K562 (cell line): Measurements from ENCODE around the gene CROCC2. TPM values are rescaled to one million over a fixed set of nuclear protein-coding genes. Genes with fewer than 3 reads are reported as not detected.

ENCODE experiments used
- ATAC-seq: fragments of 200-7000 bp; cut with Tn5 transposase; 3 replicates; pipeline ENCODE4 v1.9.1; 2020; ENCODE audit warnings: moderate library complexity
- BruUV-seq: library from RNA; stranded (reverse); fragments of 400-500 nt; replicated peaks from 2 replicates; lab custom pipeline; 2021; lab: Mats Ljungman, UMichigan
- CTCF ChIA-PET: fragments of 300-600 bp; formaldehyde crosslinking; extraction: SDS; loops from one replicate; lab custom pipeline; 2021; ENCODE audit warnings: low intra/inter-chr PET ratio; lab: Yijun Ruan, JAX
- POLR2A ChIA-PET: fragments of 300-600, 350-650 bp; sonication (Branson Sonifier 250); formaldehyde crosslinking; extraction: SDS; loops from one replicate; lab custom pipeline; 2021; ENCODE audit warnings: antibody characterized with exemption, inconsistent platforms; lab: Yijun Ruan, JAX
- DNase-seq, 4 experiments: peaks; one replicate each; pipeline versions ENCODE4 v3.0.0 to v3.0.0-alpha.2; 2011 to 2018; ENCODE audit warnings: low spot score in 3 of 4, mixed read lengths in 3 of 4; ENCODE audit errors: extremely low read depth in 1 of 4
- FAIRE-seq: peaks from 2 replicates; lab custom pipeline; 2011; peaks lifted over from hg19 to GRCh38; lab: Jason Lieb, UNC
- H2AFZ ChIP-seq: 2 replicates; pipeline ENCODE4 v1.6.0; 2011; ENCODE audit warnings: low read depth, low read length, control low read depth, inconsistent platforms
- H3K27ac ChIP-seq: fragments of 200-600 bp; 3 replicates; pipeline ENCODE4 v1.8.0; 2011; ENCODE audit warnings: low read depth, mild to moderate bottlenecking, control low read depth, inconsistent platforms, low read length, moderate library complexity, mixed read lengths; ENCODE audit errors: extremely low read depth
- H3K27me3 ChIP-seq, 2 experiments: fragments of 300-600 bp in 1 of 2; 2 replicates in 1 of 2; 3 replicates in 1 of 2; pipeline versions ENCODE4 v1.6.0 to v1.8.0; 2011; ENCODE audit warnings: inconsistent platforms in 2 of 2, low read length in 2 of 2, mild to moderate bottlenecking in 1 of 2, mixed read lengths in 1 of 2, moderate library complexity in 1 of 2; ENCODE audit not compliant: control insufficient read depth in 2 of 2, insufficient read depth in 2 of 2
- H3K36me3 ChIP-seq: fragments of 300-600 bp; 3 replicates; pipeline ENCODE4 v1.8.0; 2011; ENCODE audit warnings: mild to moderate bottlenecking, low read length, inconsistent platforms; ENCODE audit not compliant: control insufficient read depth, insufficient read depth
- H3K4me1 ChIP-seq, 2 experiments: fragments of 200-600 bp in 1 of 2; replicated peaks in 1 of 2; 2 replicates in 1 of 2; 3 replicates in 1 of 2; pipeline versions ENCODE4 v1.5.1 to v1.8.0; 2011; ENCODE audit warnings: inconsistent platforms in 2 of 2, low read length in 2 of 2, mild to moderate bottlenecking in 1 of 2, mixed read lengths in 1 of 2, moderate library complexity in 1 of 2; ENCODE audit not compliant: control insufficient read depth in 2 of 2, insufficient read depth in 2 of 2
- H3K4me2 ChIP-seq: 2 replicates; pipeline ENCODE4 v1.6.1; 2011; ENCODE audit warnings: low read length, control low read depth, inconsistent platforms, mixed read lengths; ENCODE audit not compliant: insufficient read depth
- H3K4me3 ChIP-seq: fragments of 200-600 bp; sonication (generic), shearing (Covaris generic); 2 replicates; pipeline ENCODE4 v1.5.1; 2016; ENCODE audit warnings: control low read depth, inconsistent platforms
- H3K79me2 ChIP-seq: fragments of 200-600 bp; 3 replicates; pipeline ENCODE4 v1.8.0; 2011; ENCODE audit warnings: low read length, inconsistent platforms; ENCODE audit not compliant: control insufficient read depth, insufficient read depth
- H3K9ac ChIP-seq, 2 experiments: 2 replicates each; pipeline versions ENCODE4 v1.6.0 to v1.6.1; 2011; ENCODE audit warnings: low read depth in 2 of 2, low read length in 2 of 2, control low read depth in 1 of 2, inconsistent platforms in 1 of 2, mild to moderate bottlenecking in 1 of 2, mixed read lengths in 1 of 2; ENCODE audit not compliant: insufficient read depth in 1 of 2
- H3K9me1 ChIP-seq: one replicate; pipeline ENCODE4 v1.6.0; 2011; ENCODE audit warnings: inconsistent platforms, mild to moderate bottlenecking, low read length, moderate library complexity; ENCODE audit not compliant: control insufficient read depth, insufficient read depth
- H3K9me3 ChIP-seq: replicated peaks from 2 replicates; pipeline ENCODE4 v1.5.1; 2011; ENCODE audit warnings: low read depth, low read length, inconsistent platforms; ENCODE audit not compliant: control insufficient read depth, insufficient read depth
- H4K20me1 ChIP-seq: replicated peaks from 2 replicates; pipeline ENCODE4 v1.6.1; 2011; ENCODE audit warnings: low read length, inconsistent platforms, mixed read lengths; ENCODE audit not compliant: control insufficient read depth, insufficient read depth
- CHD4 ChIP-seq: fragments of 200-600 bp; sonication (generic); IDR thresholded peaks from 3 replicates; pipeline ENCODE4 v1.6.1; 2012; ENCODE audit warnings: low read depth, mild to moderate bottlenecking, mixed read lengths, low read length, inconsistent platforms; ENCODE audit not compliant: insufficient read depth, insufficient replicate concordance, poor library complexity, severe bottlenecking
- GABPB2 ChIP-seq: fragments of 250-450 bp; sonication (Bioruptor Pico); conservative IDR thresholded peaks from 2 replicates; pipeline ENCODE4 v1.5.1; 2021; ENCODE audit warnings: mild to moderate bottlenecking
- HDAC1 ChIP-seq, 2 experiments: fragments of 450-650 bp; IDR thresholded peaks; 2 replicates each; pipeline ENCODE4 v1.6.1; 2016 to 2017; ENCODE audit warnings: inconsistent platforms in 1 of 2, mild to moderate bottlenecking in 1 of 2, moderate library complexity in 1 of 2
- JUND ChIP-seq, 2 experiments: IDR thresholded peaks; 2 replicates in 1 of 2; 3 replicates in 1 of 2; pipeline ENCODE4 v1.6.1; 2011; ENCODE audit warnings: borderline replicate concordance in 2 of 2, low read depth in 2 of 2, low read length in 2 of 2, improper control_type of control experiment in 1 of 2, missing biosample characterization in 1 of 2, missing genetic modification characterization in 1 of 2, missing genetic modification reagents in 1 of 2
- NFE2L1 ChIP-seq: fragments of 450-650 bp; IDR thresholded peaks from 2 replicates; pipeline ENCODE4 v1.6.1; 2016; ENCODE audit warnings: missing genetic modification characterization, low read depth, mild to moderate bottlenecking, missing compliant biosample characterization, moderate library complexity, borderline replicate concordance
- SMC3 ChIP-seq: conservative IDR thresholded peaks from 2 replicates; pipeline ENCODE4 v1.6.1; 2011; ENCODE audit warnings: low read depth, low read length, improper control_type of control experiment; ENCODE audit not compliant: insufficient read depth
- SUPT5H ChIP-seq: fragments of 450-650 bp; IDR thresholded peaks from 2 replicates; pipeline ENCODE4 v1.6.1; 2016
- ZFP36 ChIP-seq: fragments of 150-350 bp; IDR thresholded peaks from 2 replicates; pipeline ENCODE4 v1.6.1; 2018; ENCODE audit warnings: low read length, low read depth; ENCODE audit not compliant: partially characterized antibody
- ZNF124 ChIP-seq: sonication (generic); formaldehyde crosslinking; IDR thresholded peaks from 2 replicates; pipeline ENCODE4 v1.8.1; 2022; ENCODE audit warnings: missing genetic modification reagents
- WGBS: fragments of 100-300 bp; shearing (Covaris generic); methylation state at CpG from one replicate; pipeline ENCODE4 v1.1.6; 2016; ENCODE audit warnings: low coverage, mixed read lengths; ENCODE audit not compliant: insufficient coverage; ENCODE audit errors: missing lambda C conversion rate; 5-methylcytosine and 5-hydroxymethylcytosine counted together
- in situ Hi-C: fragments of 300-500 bp; cut with MboI; formaldehyde crosslinking; loops from 4 replicates; pipeline ENCODE4 v1.15.0; 2018; ENCODE audit warnings: inconsistent platforms, mixed read lengths
- intact Hi-C: fragments of 100-400 bp; cut with micrococcal nuclease; formaldehyde crosslinking; loops from 2 replicates; pipeline ENCODE4 v1.14.2; 2022
- polyA plus RNA-seq, 8 experiments: library from polyadenylated mRNA; depleted of rRNA in 4 of 8; stranded (reverse) in 5 of 8; unstranded in 3 of 8; fragments of >200 nt; fragmentation: Nextera tagmentation in 2 of 8; fragmentation: Illumina TruSeq in 1 of 8; extraction: Ambion mirVana in 2 of 8; extraction: Trizol in 1 of 8; gene quantifications; 2 replicates each; pipeline versions ENCODE4 v1.2.1 to v1.2.3, GENCODE V29; 2011 to 2014; ENCODE audit warnings: inconsistent platforms in 1 of 8, missing spikeins in 1 of 8
- total RNA-seq, 7 experiments: library from RNA; depleted of rRNA in 6 of 7; stranded (reverse); fragments of >200 nt in 6 of 7; fragmentation: Illumina TruSeq in 2 of 7; extraction: Trizol in 2 of 7; gene quantifications; 2 replicates each; pipeline versions ENCODE4 v1.2.1 to v1.2.3, GENCODE V29; 2011 to 2021; ENCODE audit warnings: low replicate concordance in 1 of 7
- TF ChIP-seq, protein P1 (sequence below): sonication (generic); formaldehyde crosslinking; IDR thresholded peaks from 2 replicates; pipeline ENCODE4 v1.8.0; 2022; ENCODE audit warnings: mild to moderate bottlenecking, missing genetic modification reagents
- TF ChIP-seq, protein P2 (sequence below): fragments of 250-450 bp; sonication (Bioruptor Pico); IDR thresholded peaks from 2 replicates; pipeline ENCODE4 v1.4.0; 2020; ENCODE audit warnings: mild to moderate bottlenecking, moderate library complexity

CROCC2 gene
- total and polyA plus RNA-seq, 9 of the 15 experiments (the other 6 are each of a cell fraction or from before 2014, with no cell fraction given), result not detected

- TF ChIP-seq, protein P1, sequence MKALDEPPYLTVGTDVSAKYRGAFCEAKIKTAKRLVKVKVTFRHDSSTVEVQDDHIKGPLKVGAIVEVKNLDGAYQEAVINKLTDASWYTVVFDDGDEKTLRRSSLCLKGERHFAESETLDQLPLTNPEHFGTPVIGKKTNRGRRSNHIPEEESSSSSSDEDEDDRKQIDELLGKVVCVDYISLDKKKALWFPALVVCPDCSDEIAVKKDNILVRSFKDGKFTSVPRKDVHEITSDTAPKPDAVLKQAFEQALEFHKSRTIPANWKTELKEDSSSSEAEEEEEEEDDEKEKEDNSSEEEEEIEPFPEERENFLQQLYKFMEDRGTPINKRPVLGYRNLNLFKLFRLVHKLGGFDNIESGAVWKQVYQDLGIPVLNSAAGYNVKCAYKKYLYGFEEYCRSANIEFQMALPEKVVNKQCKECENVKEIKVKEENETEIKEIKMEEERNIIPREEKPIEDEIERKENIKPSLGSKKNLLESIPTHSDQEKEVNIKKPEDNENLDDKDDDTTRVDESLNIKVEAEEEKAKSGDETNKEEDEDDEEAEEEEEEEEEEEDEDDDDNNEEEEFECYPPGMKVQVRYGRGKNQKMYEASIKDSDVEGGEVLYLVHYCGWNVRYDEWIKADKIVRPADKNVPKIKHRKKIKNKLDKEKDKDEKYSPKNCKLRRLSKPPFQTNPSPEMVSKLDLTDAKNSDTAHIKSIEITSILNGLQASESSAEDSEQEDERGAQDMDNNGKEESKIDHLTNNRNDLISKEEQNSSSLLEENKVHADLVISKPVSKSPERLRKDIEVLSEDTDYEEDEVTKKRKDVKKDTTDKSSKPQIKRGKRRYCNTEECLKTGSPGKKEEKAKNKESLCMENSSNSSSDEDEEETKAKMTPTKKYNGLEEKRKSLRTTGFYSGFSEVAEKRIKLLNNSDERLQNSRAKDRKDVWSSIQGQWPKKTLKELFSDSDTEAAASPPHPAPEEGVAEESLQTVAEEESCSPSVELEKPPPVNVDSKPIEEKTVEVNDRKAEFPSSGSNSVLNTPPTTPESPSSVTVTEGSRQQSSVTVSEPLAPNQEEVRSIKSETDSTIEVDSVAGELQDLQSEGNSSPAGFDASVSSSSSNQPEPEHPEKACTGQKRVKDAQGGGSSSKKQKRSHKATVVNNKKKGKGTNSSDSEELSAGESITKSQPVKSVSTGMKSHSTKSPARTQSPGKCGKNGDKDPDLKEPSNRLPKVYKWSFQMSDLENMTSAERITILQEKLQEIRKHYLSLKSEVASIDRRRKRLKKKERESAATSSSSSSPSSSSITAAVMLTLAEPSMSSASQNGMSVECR (CRISPR knock-in tag), result no peak
Observed at GRCh38 chr2:241006412-241006811, 100.3 kb downstream of the CROCC2 start (continued).

DNA sequence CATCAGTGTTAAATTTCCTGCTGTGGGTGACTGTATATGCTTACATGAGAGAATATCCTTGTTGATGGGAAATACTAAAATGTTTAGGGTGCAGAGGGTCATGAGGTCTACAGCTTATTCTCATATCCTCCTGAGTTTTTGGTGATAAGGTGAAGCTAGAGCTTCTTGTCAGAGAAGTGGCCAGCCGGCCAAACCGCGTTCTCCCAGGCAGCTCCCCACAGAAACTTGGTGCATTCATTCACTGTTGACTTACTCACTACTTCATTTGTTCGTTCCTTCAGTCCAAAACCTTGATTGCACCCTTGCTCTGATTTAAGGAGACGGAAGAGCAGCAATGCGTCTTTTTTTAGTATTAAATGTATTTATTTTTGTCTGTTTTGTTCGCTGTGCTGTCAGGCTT lies 101.0 kb downstream of the CROCC2 start:
- no peak for FAIRE-seq
- H3K36me3 ChIP-seq, result no peaks in the 10 kb centered on the region
- H3K27ac ChIP-seq, result no peak overlapping the region
- no peak for DNase-seq
- ChIA-PET CTCF (no interaction called here), POLR2A (no interaction called here)
- H3K9me3 ChIP-seq, result no peaks in the 10 kb centered on the region
- H3K27me3 ChIP-seq, result peaks cover 0 to 18% of the 10 kb centered on the region in 2 experiments; a peak in 2 of 5 replicates
- no peak overlapping the region for H3K4me2 ChIP-seq
- H2AFZ ChIP-seq, result no peak overlapping the region
- no peak overlapping the region for H3K4me3 ChIP-seq
- H3K4me1 ChIP-seq, result peaks cover 0 to 7% of the 10 kb centered on the region in 2 experiments; a peak in 1 of 5 replicates
- intact Hi-C loops (no loop called here), in situ Hi-C loops (no loop called here)
- H4K20me1 ChIP-seq, result no peaks in the 10 kb centered on the region; the same call in 1 of the 2 replicates
- no peak overlapping the region for H3K9ac ChIP-seq
- no peaks in the 10 kb centered on the region for H3K9me1 ChIP-seq
- BruUV-seq, result no TSS peak
- WGBS, result 7% methylated on average over 7 of the region's 7 CpGs
- no peak for ATAC-seq
- H3K79me2 ChIP-seq, result no peaks in the 10 kb centered on the region
- TF ChIP-seq CHD4 (no peak), SMC3 (no peak), NFE2L1 (tag) (no peak), ZFP36 (no peak), HDAC1 (IDR thresholded peaks at IDR 0.05) (no peak), JUND (IDR thresholded peaks at IDR 0.05; ENCODE audit: borderline replicate concordance, low read depth, low read length) (no peak), JUND (tag; IDR thresholded peaks at IDR 0.05; ENCODE audit: borderline replicate concordance, low read depth, low read length) (no peak), SUPT5H (no peak), GABPB2 (no peak), ZNF124 (CRISPR knock-in tag) (no peak)
- TF ChIP-seq, protein P2, sequence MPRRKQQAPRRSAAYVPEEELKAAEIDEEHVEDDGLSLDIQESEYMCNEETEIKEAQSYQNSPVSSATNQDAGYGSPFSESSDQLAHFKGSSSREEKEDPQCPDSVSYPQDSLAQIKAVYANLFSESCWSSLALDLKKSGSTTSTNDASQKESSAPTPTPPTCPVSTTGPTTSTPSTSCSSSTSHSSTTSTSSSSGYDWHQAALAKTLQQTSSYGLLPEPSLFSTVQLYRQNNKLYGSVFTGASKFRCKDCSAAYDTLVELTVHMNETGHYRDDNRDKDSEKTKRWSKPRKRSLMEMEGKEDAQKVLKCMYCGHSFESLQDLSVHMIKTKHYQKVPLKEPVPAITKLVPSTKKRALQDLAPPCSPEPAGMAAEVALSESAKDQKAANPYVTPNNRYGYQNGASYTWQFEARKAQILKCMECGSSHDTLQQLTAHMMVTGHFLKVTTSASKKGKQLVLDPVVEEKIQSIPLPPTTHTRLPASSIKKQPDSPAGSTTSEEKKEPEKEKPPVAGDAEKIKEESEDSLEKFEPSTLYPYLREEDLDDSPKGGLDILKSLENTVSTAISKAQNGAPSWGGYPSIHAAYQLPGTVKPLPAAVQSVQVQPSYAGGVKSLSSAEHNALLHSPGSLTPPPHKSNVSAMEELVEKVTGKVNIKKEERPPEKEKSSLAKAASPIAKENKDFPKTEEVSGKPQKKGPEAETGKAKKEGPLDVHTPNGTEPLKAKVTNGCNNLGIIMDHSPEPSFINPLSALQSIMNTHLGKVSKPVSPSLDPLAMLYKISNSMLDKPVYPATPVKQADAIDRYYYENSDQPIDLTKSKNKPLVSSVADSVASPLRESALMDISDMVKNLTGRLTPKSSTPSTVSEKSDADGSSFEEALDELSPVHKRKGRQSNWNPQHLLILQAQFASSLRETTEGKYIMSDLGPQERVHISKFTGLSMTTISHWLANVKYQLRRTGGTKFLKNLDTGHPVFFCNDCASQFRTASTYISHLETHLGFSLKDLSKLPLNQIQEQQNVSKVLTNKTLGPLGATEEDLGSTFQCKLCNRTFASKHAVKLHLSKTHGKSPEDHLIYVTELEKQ (CRISPR knock-in tag), result no peak
